Endothelial cell of umbilical vein (primary cell): ENCODE measurements around the gene SPON2. TPM values are rescaled to one million over a fixed set of nuclear protein-coding genes. Genes with fewer than 3 reads are reported as not detected.

Experiments
- BruUV-seq: library from RNA; stranded (reverse); fragments of 400-500 nt; replicated peaks from 2 replicates; lab custom pipeline; 2021; lab: Mats Ljungman, UMichigan
- CTCF ChIA-PET: fragments of 300-600, 350-600 bp; sonication (Branson Sonifier 250); formaldehyde crosslinking; loops from one replicate; lab custom pipeline; 2021; ENCODE audit warnings: antibody characterized with exemption, inconsistent platforms; lab: Charles Lee
- POLR2A ChIA-PET: fragments of 300-600, 350-600 bp; sonication (Branson Sonifier 250); formaldehyde crosslinking; loops from one replicate; lab custom pipeline; 2021; ENCODE audit warnings: antibody characterized with exemption, inconsistent platforms; lab: Charles Lee
- DNase-seq: peaks from one replicate; pipeline ENCODE4 v3.0.0-alpha.2; 2011; ENCODE audit warnings: low read depth, low spot score
- FAIRE-seq: peaks from 2 replicates; lab custom pipeline; 2011; peaks lifted over from hg19 to GRCh38; lab: Jason Lieb, UNC
- H2AFZ ChIP-seq: 2 replicates; pipeline ENCODE4 v1.6.0; 2012; ENCODE audit warnings: low read depth, low read length, control low read depth, inconsistent platforms
- H3K27ac ChIP-seq: 2 replicates; pipeline ENCODE4 v1.5.1; 2011; ENCODE audit warnings: low read depth, mild to moderate bottlenecking, control low read depth, low read length, moderate library complexity; ENCODE audit not compliant: insufficient read depth
- H3K27me3 ChIP-seq, 2 experiments: 2 replicates each; pipeline versions ENCODE4 v1.6.0 to v1.6.1; 2011; ENCODE audit warnings: low read length in 2 of 2, mixed read lengths in 1 of 2; ENCODE audit not compliant: control insufficient read depth in 2 of 2, insufficient read depth in 2 of 2
- H3K36me3 ChIP-seq, 2 experiments: 2 replicates in 1 of 2; 3 replicates in 1 of 2; pipeline ENCODE4 v1.5.1; 2011; ENCODE audit warnings: low read length in 2 of 2, mild to moderate bottlenecking in 1 of 2, moderate library complexity in 1 of 2; ENCODE audit not compliant: control insufficient read depth in 2 of 2, insufficient read depth in 2 of 2; ENCODE audit errors: extremely low read depth in 1 of 2
- H3K4me1 ChIP-seq: 3 replicates; pipeline ENCODE4 v1.5.1; 2011; ENCODE audit warnings: mild to moderate bottlenecking, low read length; ENCODE audit not compliant: control insufficient read depth, insufficient read depth; ENCODE audit errors: extremely low read depth
- H3K4me2 ChIP-seq: 2 replicates; pipeline ENCODE4 v1.6.1; 2011; ENCODE audit warnings: low read length, control low read depth, mixed read lengths; ENCODE audit not compliant: insufficient read depth
- H3K4me3 ChIP-seq, 3 experiments: fragments of 200-600 bp in 1 of 3; sonication (generic), shearing (Covaris generic) in 1 of 3; replicated peaks in 1 of 3; 2 replicates each; pipeline ENCODE4 v1.5.1; 2011 to 2016; ENCODE audit warnings: control low read depth in 3 of 3, low read length in 3 of 3, mild to moderate bottlenecking in 2 of 3, inconsistent platforms in 1 of 3, low read depth in 1 of 3, moderate library complexity in 1 of 3; ENCODE audit not compliant: insufficient read depth in 1 of 3
- H3K79me2 ChIP-seq: 2 replicates; pipeline ENCODE4 v1.6.0; 2012; ENCODE audit warnings: low read length, inconsistent platforms; ENCODE audit not compliant: control insufficient read depth, insufficient read depth
- H3K9ac ChIP-seq: replicated peaks from 2 replicates; pipeline ENCODE3; 2011; ENCODE audit warnings: low read length, control low read depth; ENCODE audit not compliant: insufficient read depth; ENCODE audit errors: extremely low read depth
- H3K9me1 ChIP-seq: replicated peaks from 3 replicates; pipeline ENCODE4 v1.6.0; 2011; ENCODE audit warnings: mild to moderate bottlenecking, low read length; ENCODE audit not compliant: control insufficient read depth, insufficient read depth; ENCODE audit errors: extremely low read depth
- H3K9me3 ChIP-seq: replicated peaks from 2 replicates; pipeline ENCODE4 v1.5.1; 2012; ENCODE audit warnings: low read length, inconsistent platforms; ENCODE audit not compliant: control insufficient read depth, insufficient read depth
- H4K20me1 ChIP-seq: replicated peaks from 2 replicates; pipeline ENCODE3; 2011; ENCODE audit warnings: mild to moderate bottlenecking, low read length; ENCODE audit not compliant: control insufficient read depth, insufficient read depth; ENCODE audit errors: extremely low read depth
- CTCF ChIP-seq, 2 donors: IDR thresholded peaks; 1 replicate in 1 of 2; 2 replicates in 1 of 2; pipeline ENCODE4 v1.5.1; 2011; ENCODE audit warnings: low read length in 2 of 2, mild to moderate bottlenecking in 2 of 2, moderate library complexity in 2 of 2, control low read depth in 1 of 2, inconsistent platforms in 1 of 2, low read depth in 1 of 2; ENCODE audit not compliant: insufficient read depth in 1 of 2; ENCODE audit errors: extremely low read depth in 1 of 2
- EZH2 ChIP-seq: IDR thresholded peaks from 2 replicates; pipeline ENCODE4 v1.6.1; 2012; ENCODE audit warnings: borderline replicate concordance, low read depth, mild to moderate bottlenecking, moderate library complexity, low read length, inconsistent platforms; ENCODE audit not compliant: severe bottlenecking
- FOS ChIP-seq: IDR thresholded peaks from 2 replicates; pipeline ENCODE4 v1.6.1; 2011; ENCODE audit warnings: mild to moderate bottlenecking, low read length, moderate library complexity, borderline replicate concordance; ENCODE audit not compliant: insufficient read depth
- GATA2 ChIP-seq: IDR thresholded peaks from 2 replicates; pipeline ENCODE4 v1.7.0; 2011; ENCODE audit warnings: low read depth, mild to moderate bottlenecking, moderate library complexity, mixed read lengths, low read length; ENCODE audit not compliant: insufficient read length, insufficient read depth
- JUN ChIP-seq: IDR thresholded peaks from 2 replicates; pipeline ENCODE4 v1.6.1; 2011; ENCODE audit warnings: borderline replicate concordance, low read depth; ENCODE audit not compliant: insufficient read length, insufficient read depth
- MYC ChIP-seq: IDR thresholded peaks from one replicate; pipeline ENCODE4 v1.6.1; 2011; ENCODE audit warnings: mild to moderate bottlenecking, low read depth, low read length
- POLR2A ChIP-seq: IDR thresholded peaks from 2 replicates; pipeline ENCODE4 v1.6.1; 2012; ENCODE audit warnings: low read depth, mild to moderate bottlenecking, control low read depth, low read length
- POLR2AphosphoS5 ChIP-seq: IDR thresholded peaks from 2 replicates; pipeline ENCODE4 v1.6.1; 2012; ENCODE audit warnings: low read depth, mild to moderate bottlenecking, control low read depth, low read length, moderate library complexity; ENCODE audit not compliant: insufficient read depth
- dilution Hi-C: fragments of 300-500 bp; cut with MboI; formaldehyde crosslinking; loops from one replicate; pipeline ENCODE4 v1.15.0; 2019; ENCODE audit warnings: low sequenced_read_pairs; ENCODE audit not compliant: extremely low pct_ligation_motif_present
- intact Hi-C: fragments of 100-400 bp; cut with micrococcal nuclease; formaldehyde crosslinking; loops from one replicate; pipeline ENCODE4 v1.10.0; 2022
- polyA plus RNA-seq, 4 experiments: library from polyadenylated mRNA; depleted of rRNA in 3 of 4; stranded (reverse) in 3 of 4; unstranded in 1 of 4; fragments of >200 nt; gene quantifications; 2 replicates each; pipeline versions ENCODE4 v1.2.1 to v1.2.3, GENCODE V29; 2011 to 2012; ENCODE audit warnings: missing spikeins in 1 of 4
- total RNA-seq: library from RNA; stranded (reverse); gene quantifications from 2 replicates; pipeline ENCODE4 v1.2.3, GENCODE V29; 2021
- TF ChIP-seq, protein P1 (sequence below): IDR thresholded peaks from 2 replicates; pipeline ENCODE4 v1.6.1; 2011; ENCODE audit not compliant: insufficient read depth, insufficient read length

The SPON2 gene
- total and polyA plus RNA-seq, 2 donors (not counting 3 experiments of a cell fraction or from before 2014, with no cell fraction given) = 0.04 TPM; not detected in 1

DNA sequence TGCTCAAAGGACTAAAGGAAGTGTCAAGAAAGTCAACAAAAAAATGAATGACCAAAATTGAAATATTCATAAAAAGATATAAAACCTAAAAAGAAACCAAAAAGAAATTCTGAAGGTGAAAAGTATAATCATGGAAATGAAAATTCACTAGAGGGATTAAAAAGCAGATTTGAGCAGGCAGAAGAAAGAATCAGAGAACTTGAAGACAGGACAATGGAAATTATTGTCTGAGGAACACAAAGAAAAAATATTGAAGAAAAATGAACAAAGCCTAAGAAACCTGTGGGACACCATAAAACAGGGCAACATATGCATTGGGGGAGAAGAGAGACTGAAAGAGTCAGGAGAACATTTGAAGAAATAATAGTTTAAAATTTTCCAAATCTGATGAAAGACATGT is 9.9 kb upstream of the SPON2 start:
- H3K4me1 ChIP-seq = no peaks in the 10 kb centered on the region
- H2AFZ ChIP-seq = no peak overlapping the region
- no peaks in the 10 kb centered on the region for H4K20me1 ChIP-seq
- no peaks in the 10 kb centered on the region for H3K9me3 ChIP-seq
- intact Hi-C loops (no loop called here), dilution Hi-C loops (no loop called here)
- no peak overlapping the region for H3K4me2 ChIP-seq
- POLR2A ChIA-PET = no interaction called here
- H3K27ac ChIP-seq = no peak overlapping the region
- DNase-seq (no peak), FAIRE-seq (no peak)
- no peaks in the 10 kb centered on the region for H3K79me2 ChIP-seq
- CTCF ChIA-PET = no interaction called here
- H3K27me3 ChIP-seq = peaks cover 13 to 26% of the 10 kb centered on the region in 2 experiments
- no TSS peak for BruUV-seq
- no peaks in the 10 kb centered on the region for H3K36me3 ChIP-seq
- H3K4me3 ChIP-seq = no peak overlapping the region
- H3K9ac ChIP-seq = no peak overlapping the region
- no peaks in the 10 kb centered on the region for H3K9me1 ChIP-seq
- no peak for TF ChIP-seq CTCF (IDR thresholded peaks at IDR 0.05; ENCODE audit: extremely low read depth in 1 of 2, insufficient read depth in 1 of 2, low read depth in 1 of 2, low read length in 2 of 2)
- no peak for TF ChIP-seq POLR2A
- TF ChIP-seq EZH2 = no peak
- no peak for TF ChIP-seq JUN

DNA sequence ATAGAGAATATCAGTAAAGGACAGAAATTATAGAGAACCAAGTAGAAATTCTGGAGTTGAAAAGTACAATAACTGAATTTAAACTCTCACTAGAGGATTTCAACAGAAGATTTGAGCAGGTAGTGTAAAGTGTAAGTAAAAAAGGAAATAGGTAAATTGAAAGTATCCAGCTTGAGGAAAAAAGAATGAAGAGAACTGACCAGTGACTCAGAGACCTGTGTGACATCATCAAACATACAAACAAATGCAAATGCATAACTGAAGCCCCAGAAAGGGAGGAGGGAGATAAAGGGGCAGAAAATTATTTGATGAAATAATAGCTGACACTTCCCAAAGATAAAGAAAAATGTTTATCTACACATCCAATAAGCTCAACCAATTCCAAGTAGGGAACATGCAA is 8.3 kb upstream of the SPON2 start:
- no TSS peak for BruUV-seq
- H3K36me3 ChIP-seq = no peaks in the 10 kb centered on the region
- no peak overlapping the region for H3K27ac ChIP-seq
- H3K27me3 ChIP-seq = peaks cover 10 to 23% of the 10 kb centered on the region in 2 experiments
- POLR2A ChIA-PET = no interaction called here
- dilution Hi-C loops (no loop called here), intact Hi-C loops (no loop called here)
- no peak overlapping the region for H2AFZ ChIP-seq
- CTCF ChIA-PET = interaction anchor here (1.6 kb wide), 1 partner anchor 87 kb away, joined by 4 read pairs; no protein-coding TSS in a partner anchor
- no peaks in the 10 kb centered on the region for H3K9me1 ChIP-seq
- TF ChIP-seq CTCF (IDR thresholded peaks at IDR 0.05; ENCODE audit: extremely low read depth in 1 of 2, insufficient read depth in 1 of 2, low read depth in 1 of 2, low read length in 2 of 2) = no peak
- no peak for TF ChIP-seq GATA2
- TF ChIP-seq POLR2A = no peak
- TF ChIP-seq POLR2AphosphoS5 = no peak
- no peak for TF ChIP-seq JUN
- no peak for TF ChIP-seq FOS
- TF ChIP-seq EZH2 = no peak
- no peak for TF ChIP-seq MYC
- TF ChIP-seq, protein P1, sequence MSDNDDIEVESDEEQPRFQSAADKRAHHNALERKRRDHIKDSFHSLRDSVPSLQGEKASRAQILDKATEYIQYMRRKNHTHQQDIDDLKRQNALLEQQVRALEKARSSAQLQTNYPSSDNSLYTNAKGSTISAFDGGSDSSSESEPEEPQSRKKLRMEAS = no peak
- H3K9ac ChIP-seq = no peak overlapping the region
- no peaks in the 10 kb centered on the region for H3K4me1 ChIP-seq
- no peaks in the 10 kb centered on the region for H3K79me2 ChIP-seq
- H3K9me3 ChIP-seq = no peaks in the 10 kb centered on the region
- H4K20me1 ChIP-seq = no peaks in the 10 kb centered on the region
- FAIRE-seq = no peak
- H3K4me3 ChIP-seq = no peak overlapping the region
- no peak overlapping the region for H3K4me2 ChIP-seq
- no peak for DNase-seq
